Urinary bladder (tissue), 4 donors: ENCODE measurements around the gene RPS24. TPM values are rescaled to one million over a fixed set of nuclear protein-coding genes. Genes with fewer than 3 reads are reported as not detected.

Source experiments
- DNase-seq: peaks from one replicate; pipeline ENCODE4 v3.0.0-alpha.2; 2015; ENCODE audit errors: extremely low spot score
- H3K27ac ChIP-seq: one replicate; pipeline ENCODE4 v1.5.1; 2013; ENCODE audit warnings: low read depth, mild to moderate bottlenecking, moderate library complexity
- H3K36me3 ChIP-seq: one replicate; pipeline ENCODE4 v1.6.1; 2013; ENCODE audit warnings: mild to moderate bottlenecking, moderate library complexity; ENCODE audit not compliant: insufficient read depth
- H3K4me1 ChIP-seq: one replicate; pipeline ENCODE4 v1.6.1; 2013; ENCODE audit warnings: mild to moderate bottlenecking, moderate library complexity; ENCODE audit not compliant: insufficient read depth
- H3K4me3 ChIP-seq: one replicate; pipeline ENCODE4 v1.5.1; 2013; ENCODE audit warnings: low read depth, low read length
- WGBS: extraction: QIAGEN DNeasy Blood & Tissue Kit; methylation state at CpG from one replicate; pipeline ENCODE4 v1.1.7; 2013; 5-methylcytosine and 5-hydroxymethylcytosine counted together
- polyA plus RNA-seq: library from polyadenylated mRNA; stranded (reverse); fragments of 200-250 nt; gene quantifications from one replicate; pipeline ENCODE4 v1.2.3, GENCODE V29; 2013
- total RNA-seq: library from RNA; depleted of rRNA; stranded (reverse); fragments of >200 nt; gene quantifications from one replicate; pipeline ENCODE4 v1.2.3, GENCODE V29; 2014
- donor health status: healthy with polysubstance abuse.
- donor health status: healthy.

RPS24 gene
- total and polyA plus RNA-seq, 2 donors: 2,953 to 3,656 TPM

DNA sequence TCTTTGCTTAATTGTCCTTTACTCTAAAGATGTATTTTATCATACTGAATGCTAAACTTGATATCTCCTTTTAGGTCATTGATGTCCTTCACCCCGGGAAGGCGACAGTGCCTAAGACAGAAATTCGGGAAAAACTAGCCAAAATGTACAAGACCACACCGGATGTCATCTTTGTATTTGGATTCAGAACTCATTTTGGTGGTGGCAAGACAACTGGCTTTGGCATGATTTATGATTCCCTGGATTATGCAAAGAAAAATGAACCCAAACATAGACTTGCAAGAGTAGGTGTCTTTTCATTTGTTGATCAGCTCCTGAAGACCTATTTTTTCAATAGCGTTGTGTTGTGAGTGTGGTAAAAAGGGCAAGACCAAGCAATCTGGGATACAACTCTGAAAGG lies 1.8 kb downstream of the RPS24 start:
- DNase-seq: no peak
- no peak overlapping the region for H3K27ac ChIP-seq
- 88% methylated on average over 5 of the region's 5 CpGs for WGBS
- peaks cover 4% of the 10 kb centered on the region for H3K36me3 ChIP-seq
- H3K4me3 ChIP-seq: no peak overlapping the region
- peaks cover 1% of the 10 kb centered on the region for H3K4me1 ChIP-seq

DNA sequence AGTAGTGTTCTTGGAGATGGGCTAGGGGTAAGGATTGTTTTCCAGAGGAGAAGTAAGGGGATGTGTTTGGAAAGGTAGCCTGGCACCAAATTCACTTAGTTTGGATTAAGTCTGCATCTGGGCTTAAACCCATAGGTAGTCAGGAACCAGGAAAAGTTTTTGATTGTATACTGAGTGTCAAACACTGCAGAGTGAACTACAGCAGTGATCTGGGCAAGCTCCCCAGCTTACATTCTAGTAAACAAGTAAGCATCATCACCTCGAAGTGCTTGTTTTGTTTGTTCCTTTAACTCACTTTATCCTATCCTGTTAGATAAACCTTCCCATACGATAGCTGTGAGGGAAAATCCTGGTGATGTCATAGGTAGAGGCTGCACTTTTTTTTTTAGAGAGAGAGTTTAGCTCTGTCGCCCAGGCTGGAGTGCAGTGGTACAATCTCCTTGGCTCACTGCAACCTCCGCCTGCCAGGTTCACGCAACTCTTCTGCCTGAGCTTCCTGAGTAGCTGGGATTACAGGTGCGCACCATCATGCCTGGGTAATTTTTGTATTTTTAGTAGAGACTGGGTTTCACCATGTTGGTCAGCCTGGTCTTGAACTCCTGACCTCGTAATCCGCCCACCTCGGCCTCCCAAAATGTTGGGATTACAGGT lies 2.4 kb downstream of the RPS24 start:
- Histone ChIP-seq H3K36me3 (peaks cover 4% of the 10 kb centered on the region), H3K4me1 (peaks cover 1% of the 10 kb centered on the region), H3K4me3 (no peak overlapping the region), H3K27ac (no peak overlapping the region)
- 75% methylated on average over 9 of the region's 9 CpGs for WGBS
- DNase-seq: no peak

DNA sequence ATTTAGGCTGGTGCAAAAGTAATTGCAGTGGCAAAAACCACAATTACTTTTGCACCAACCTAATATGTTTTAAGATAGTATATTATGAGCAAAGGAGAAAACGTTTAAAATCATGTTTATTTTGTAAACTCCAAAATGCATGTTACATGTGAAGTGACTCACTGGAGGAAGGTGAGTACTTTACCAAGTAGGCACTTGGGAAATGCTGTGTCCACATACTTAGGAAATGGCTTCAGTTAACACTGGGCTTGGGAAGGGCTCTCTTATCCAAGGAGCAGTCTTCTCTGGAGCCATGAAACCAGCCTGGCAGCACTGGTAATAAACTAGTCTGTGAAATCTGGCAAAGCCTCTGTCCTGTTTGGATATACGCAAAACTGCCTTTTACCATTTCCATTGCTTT lies 4.4 kb downstream of the RPS24 start:
- Histone ChIP-seq H3K4me1 (peaks cover 1% of the 10 kb centered on the region), H3K27ac (no peak overlapping the region), H3K36me3 (peaks cover 4% of the 10 kb centered on the region), H3K4me3 (no peak overlapping the region)
- DNase-seq: no peak
- 68% methylated on average over 2 of the region's 2 CpGs for WGBS

DNA sequence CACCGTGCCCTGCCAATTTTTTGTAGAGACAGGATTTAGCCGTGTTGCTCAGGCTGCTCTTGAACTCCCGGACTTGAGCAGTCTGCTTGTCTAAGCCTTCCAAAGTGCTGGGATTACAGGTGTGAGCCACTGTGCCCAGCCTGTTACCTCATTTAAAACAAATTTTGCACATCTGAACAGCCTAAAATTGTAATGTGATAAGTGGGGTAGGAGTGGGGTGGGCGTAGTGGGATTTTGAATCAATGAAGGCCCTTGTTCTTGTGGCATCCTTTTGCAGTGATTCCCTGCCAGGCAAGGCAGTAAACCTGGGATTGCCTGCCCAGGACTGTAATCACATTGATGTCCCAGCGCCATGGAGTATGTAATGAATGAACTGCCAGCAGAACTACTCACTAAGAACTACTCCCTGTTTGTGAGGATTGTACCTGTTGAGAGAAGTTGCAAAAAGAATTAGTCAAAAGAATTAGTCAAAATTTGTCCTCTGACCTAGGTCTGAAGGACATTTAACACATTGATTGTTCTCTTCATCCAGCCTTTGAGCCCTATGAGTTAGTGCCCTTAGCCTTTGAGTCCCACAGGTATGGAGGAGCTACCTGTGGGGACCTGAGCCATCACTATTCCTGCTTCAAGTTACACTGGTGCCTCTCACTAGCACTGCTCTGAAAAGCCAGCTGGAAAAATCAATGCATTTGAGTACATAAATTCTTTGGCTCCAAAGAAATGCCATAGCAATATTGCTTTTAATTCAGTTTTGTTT lies 5.3 kb downstream of the RPS24 start:
- no peak overlapping the region for H3K4me3 ChIP-seq
- no peak for DNase-seq
- H3K36me3 ChIP-seq: peaks cover 4% of the 10 kb centered on the region
- H3K27ac ChIP-seq: no peak overlapping the region
- 76% methylated on average over 5 of the region's 5 CpGs for WGBS
- peaks cover 1% of the 10 kb centered on the region for H3K4me1 ChIP-seq

DNA sequence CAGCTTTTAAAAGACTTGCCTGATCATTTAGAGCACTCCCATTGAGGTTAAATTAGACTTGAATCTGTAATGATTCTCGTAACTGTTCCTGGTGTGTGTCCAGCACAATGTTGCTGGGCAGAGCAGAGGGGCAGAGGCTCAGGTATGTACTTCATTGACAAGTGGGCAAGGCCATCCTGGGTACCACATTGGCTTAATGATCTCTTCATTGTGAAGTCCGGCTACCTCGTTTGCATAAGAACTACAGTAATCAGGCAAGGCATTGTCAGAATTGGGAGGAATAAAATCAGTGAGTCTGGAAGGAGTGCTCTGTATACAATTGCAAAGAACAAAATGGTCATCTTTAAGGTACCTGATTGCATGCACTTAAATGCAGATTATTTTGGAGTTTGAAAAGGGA lies 6.1 kb downstream of the RPS24 start:
- 77% methylated on average over 3 of the region's 3 CpGs for WGBS
- H3K27ac ChIP-seq: no peak overlapping the region
- H3K4me1 ChIP-seq: peaks cover 1% of the 10 kb centered on the region
- H3K36me3 ChIP-seq: peaks cover 4% of the 10 kb centered on the region
- no peak for DNase-seq
- no peak overlapping the region for H3K4me3 ChIP-seq

DNA sequence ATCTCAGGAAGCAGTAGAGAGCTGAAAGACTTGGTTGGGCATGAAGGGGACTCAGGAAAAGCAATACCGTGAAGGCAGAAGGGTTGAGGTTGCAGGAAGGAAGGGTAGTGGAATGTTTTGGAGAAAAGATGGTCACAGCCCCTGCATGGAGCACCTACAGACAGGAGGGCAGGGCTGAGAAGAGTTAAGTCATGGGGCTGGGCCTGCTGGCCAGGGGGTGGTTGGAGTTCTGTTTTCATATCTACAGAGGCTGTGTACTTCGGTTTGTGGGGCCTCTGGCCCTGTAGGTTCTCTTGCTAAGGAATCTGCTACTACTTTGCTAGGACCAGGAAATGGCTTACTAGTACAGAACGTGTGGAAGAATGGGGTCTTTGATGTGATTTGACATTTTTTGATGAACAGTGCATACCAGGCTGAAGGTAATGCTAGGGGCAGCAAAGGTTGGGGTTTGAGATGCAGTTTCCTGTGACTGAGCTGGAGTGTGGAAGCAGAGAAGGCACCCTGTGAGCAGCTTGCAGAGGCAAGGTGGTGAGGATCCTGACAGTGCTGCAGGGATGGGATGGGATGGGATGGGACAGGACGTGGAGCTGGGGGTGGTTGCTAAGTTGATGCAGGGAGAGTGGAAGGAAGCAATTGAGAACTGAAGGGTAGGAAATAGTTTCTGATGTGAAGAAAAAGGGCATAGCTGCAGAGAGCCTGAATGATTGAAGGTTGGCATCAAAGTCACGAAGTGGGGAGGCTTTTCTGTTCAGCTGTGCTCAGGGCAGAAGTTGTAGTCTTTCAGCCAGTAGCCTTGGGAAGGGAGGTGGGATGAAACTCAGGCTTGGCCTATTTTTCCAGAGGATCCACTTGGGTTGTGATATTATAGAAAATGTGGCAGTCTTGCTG lies 7.8 kb downstream of the RPS24 start:
- no peak for DNase-seq
- 66% methylated on average over 5 of the region's 5 CpGs for WGBS
- Histone ChIP-seq H3K27ac (no peak overlapping the region), H3K4me3 (no peak overlapping the region), H3K4me1 (no peaks in the 10 kb centered on the region), H3K36me3 (no peaks in the 10 kb centered on the region)

DNA sequence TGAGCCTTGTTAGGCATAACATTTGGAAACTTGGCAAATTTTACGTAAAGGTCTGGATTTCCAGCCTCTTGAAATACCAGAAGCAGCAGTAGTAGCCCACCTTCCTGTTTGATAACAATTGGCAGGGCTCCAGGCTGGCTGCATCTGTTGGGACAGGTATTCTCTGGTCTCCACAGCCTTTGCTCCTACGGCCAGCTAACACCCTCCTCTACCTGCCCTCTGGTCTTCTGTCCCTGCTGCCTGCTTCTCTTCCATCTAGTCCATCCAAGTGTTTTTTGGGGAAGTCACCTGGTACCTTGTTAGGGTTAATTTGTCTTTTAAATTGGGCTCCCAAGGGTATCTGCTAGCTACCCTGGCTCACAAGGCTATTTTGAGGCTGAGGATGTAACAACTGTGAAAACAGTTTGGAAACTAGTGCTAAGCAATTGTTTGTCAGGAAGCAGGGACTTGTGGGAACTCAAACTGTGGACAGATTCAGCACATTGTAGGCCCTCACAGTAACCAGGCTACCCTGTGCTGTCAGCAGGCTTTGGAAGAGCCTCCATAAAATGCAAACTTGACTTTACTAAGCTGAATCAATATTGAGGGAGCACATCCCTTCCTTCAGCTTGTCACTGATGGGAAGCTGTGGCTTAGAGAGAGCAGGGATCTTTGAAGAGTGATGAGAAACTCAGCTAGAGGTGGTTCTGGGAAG lies 8.5 kb downstream of the RPS24 start:
- Histone ChIP-seq H3K36me3 (no peaks in the 10 kb centered on the region), H3K4me3 (no peak overlapping the region), H3K4me1 (no peaks in the 10 kb centered on the region), H3K27ac (no peak overlapping the region)
- 72% methylated on average over 2 of the region's 2 CpGs for WGBS
- DNase-seq: no peak

DNA sequence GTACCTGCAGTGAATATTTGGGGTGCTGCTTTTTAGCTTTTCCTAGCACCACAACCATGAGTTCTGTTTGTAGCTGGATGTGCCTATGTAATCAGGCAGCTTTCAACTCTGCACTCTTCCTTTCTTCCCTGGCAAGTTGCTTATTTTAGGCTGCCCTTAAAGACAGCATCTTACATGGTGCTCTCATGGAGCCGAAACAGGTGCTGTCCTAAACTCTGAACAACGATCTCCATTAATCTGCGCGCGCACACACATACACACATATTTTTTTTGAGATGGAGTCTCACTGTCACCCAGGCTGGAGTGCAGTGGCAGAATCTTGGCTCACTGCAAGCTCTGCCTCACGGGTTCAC lies 9.1 kb downstream of the RPS24 start:
- DNase-seq: no peak
- Histone ChIP-seq H3K36me3 (no peaks in the 10 kb centered on the region), H3K27ac (no peak overlapping the region), H3K4me1 (no peaks in the 10 kb centered on the region), H3K4me3 (no peak overlapping the region)
- 94% methylated on average over 6 of the region's 6 CpGs for WGBS

DNA sequence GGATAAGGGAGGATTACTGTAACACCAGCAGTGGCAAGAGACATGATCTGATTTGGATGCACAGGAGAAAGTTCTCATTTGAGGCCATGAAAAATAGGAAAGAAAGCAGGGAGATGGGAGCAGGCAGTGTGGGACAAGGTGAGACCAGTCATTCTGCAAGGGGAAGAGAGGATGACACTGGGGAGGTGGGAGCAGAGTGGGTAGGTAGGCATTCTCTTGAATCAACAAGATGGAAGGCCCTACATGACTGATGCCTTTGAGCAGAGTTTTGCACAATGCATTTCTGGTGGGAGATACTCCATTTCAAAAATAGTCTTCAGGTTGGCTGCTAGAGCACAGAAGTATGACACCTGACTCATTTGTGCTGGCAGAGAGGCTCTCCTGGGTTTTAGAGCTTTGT lies 10.5 kb downstream of the RPS24 start:
- Histone ChIP-seq H3K4me1 (no peaks in the 10 kb centered on the region), H3K27ac (no peak overlapping the region), H3K36me3 (no peaks in the 10 kb centered on the region), H3K4me3 (no peak overlapping the region)
- DNase-seq: no peak

DNA sequence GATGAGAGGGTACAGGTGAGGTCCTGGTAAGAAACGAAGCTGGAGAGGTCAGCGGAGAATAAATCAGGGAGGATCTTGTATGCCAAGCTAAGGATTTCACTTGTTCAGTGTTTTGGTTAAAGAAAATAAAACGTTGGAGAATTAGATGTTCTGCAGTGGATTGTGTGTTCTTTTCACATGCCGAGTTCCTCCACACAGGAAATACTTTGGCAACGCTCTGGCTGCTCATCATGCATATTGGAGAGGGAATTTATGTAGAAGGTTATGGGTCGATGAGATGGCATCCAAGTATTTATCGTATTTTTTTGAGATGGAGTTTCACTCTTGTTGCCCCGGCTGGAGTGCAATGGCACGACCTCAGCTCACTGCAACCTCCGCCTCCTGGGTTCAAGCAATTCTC lies 11.0 kb downstream of the RPS24 start:
- Histone ChIP-seq H3K4me3 (no peak overlapping the region), H3K4me1 (no peaks in the 10 kb centered on the region), H3K27ac (no peak overlapping the region), H3K36me3 (no peaks in the 10 kb centered on the region)
- 56% methylated on average over 10 of the region's 10 CpGs for WGBS
- DNase-seq: no peak

DNA sequence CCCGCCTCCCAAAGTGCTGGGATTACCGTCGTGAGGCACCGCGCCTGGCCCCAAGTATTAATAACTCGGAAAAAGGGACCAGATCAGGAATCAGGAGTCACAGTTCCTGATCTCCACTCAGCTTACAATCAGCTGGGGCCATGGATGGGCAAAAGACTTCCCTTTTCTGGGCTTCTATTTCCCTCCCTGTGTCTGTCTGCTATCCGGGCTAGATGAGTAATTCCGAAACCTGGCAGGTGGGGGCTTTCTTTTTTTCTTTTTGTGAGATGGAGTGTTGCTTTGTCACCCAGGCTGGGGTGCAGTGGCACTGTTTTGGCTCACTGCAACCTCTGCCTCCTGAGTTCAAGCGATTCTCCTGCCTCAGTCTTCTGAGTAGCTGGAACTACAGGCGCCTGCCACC lies 11.6 kb downstream of the RPS24 start:
- H3K36me3 ChIP-seq: no peaks in the 10 kb centered on the region
- WGBS: 82% methylated on average over 10 of the region's 10 CpGs
- DNase-seq: no peak
- H3K4me3 ChIP-seq: no peak overlapping the region
- no peaks in the 10 kb centered on the region for H3K4me1 ChIP-seq
- H3K27ac ChIP-seq: no peak overlapping the region

DNA sequence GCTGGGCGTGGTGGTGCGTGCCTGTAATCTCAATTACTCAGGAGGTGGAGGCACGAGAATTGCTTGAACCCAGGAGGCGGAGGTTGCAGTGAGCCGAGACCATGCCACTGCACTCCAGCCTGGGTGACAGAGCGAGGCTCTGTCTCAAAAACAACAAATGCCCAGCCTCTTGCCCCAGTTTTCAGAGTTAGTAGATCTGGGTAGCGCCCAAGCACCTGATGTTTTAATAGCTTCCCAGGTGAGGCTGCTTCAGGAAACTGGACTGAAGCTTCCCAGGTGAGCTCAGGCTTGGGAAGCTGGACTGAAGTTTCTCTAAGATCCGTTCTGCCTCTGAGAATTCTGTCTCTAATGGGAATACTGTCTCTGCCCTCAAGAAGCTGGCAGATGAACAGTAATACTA lies 12.2 kb downstream of the RPS24 start:
- Histone ChIP-seq H3K4me3 (no peak overlapping the region), H3K36me3 (no peaks in the 10 kb centered on the region), H3K4me1 (no peaks in the 10 kb centered on the region), H3K27ac (no peak overlapping the region)
- WGBS: 94% methylated on average over 8 of the region's 8 CpGs
- DNase-seq: no peak

DNA sequence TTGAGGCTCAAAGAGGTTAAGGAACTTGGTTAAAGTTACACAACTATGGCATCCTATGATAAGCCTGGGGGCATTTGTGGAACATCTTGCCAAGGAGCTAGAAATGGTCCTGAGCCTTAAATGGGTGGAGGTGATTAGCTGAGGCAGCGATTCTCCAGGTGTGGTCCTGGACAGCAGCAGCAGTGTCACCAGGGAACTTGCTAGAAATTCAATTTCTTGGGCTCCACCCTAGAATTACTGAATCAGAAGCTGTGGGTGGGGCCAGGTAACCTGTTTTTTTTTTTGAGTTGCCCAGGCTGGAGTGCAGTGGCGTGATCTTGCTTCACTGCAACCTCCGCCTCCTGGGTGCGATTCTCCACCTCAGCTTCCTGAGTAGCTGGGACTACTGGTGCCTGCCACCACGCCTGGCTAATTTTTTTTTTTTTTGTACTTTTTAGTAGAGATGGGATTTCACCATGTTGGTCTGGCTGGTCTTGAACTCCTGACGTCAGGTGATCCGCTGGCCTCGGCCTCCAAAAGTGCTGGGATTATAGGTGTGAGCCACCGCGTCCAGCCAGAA lies 13.1 kb downstream of the RPS24 start:
- H3K27ac ChIP-seq: no peak overlapping the region
- H3K36me3 ChIP-seq: no peaks in the 10 kb centered on the region
- DNase-seq: no peak
- no peak overlapping the region for H3K4me3 ChIP-seq
- WGBS: 82% methylated on average over 10 of the region's 10 CpGs
- H3K4me1 ChIP-seq: no peaks in the 10 kb centered on the region
